HUDEP-2 (cell line): Measurements from ENCODE around the gene DLX6.

Source experiments
- DNase-seq, 76 experiments: peaks; one replicate each; lab custom pipeline; 2025; ENCODE audit not compliant: unreplicated experiment in 76 of 76; lab: John Stamatoyannopoulos, UW

Gene DLX6

DNA sequence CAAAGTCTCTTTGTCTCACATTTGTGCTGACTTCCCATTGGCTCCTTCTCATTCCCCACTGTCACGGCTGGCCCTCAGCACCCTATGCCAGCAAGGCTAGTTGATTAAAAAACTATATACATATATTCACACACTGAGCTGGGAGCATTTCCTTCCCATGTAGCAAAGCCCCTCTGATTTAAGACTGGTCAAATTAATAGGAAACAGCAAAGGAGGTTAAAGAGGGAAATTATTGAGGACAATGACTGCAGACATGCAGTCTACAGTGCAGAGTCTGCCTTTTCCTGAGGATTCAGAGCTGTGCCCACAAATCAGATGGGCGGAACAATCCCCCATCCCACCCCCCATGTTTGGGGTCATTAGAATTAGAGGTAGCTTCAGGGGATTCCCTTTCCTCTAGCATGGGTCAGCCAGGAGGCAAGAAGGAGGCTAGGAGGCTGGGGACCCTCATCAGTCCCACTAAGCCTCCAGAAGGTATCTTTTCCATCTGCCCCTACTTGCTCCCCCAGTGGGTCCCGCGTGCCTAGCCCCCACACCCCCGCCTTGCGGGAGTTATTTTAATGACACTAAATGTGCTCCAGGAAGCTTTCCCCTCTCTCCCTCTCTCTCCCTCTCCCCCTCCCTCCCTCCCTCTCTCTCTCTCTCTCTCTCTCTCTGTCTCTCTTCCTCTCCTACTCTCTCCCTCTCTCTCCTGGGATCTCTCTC, 9.8 kb upstream of the DLX6 start:
- no peak for DNase-seq

DNA sequence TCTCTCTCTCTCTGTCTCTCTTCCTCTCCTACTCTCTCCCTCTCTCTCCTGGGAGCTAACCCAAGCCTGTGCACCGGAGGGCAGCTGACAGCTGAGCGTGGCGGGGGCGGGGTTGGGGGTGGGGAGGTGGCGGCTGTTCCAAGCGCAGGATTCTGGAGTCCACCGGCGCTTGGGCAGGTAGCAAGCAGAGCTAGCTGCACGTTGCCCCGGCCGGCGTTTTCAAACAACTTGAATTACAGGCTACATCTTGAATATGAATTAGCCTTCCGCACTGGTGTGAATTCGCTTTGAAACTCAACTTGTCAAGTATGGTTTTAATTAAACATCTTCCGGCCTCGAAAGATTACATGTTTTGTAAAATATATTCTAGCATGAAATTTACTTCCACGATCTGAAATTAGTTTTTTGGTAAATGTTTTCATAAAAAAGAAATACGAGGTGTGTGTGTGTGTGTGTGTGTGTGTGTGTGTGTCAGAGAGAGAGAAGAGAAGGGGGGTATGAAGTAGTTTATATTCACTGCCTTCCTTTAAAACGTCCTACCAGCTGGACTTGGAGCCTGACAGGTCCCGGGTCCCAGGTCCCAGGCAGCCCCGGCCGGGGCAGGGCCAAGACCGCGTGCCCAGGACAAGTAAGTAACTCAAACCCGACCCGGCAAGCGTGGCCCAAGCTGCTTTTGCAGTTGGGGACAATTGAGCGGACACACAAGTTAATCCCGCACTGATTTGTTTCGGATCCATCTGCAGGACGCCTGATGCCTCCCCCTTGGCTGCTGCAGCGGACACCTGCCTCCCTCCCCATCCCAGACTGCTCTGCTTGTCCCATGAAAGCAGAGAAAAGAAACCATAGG, 9.0 kb upstream of the DLX6 start:
- no peak for DNase-seq

DNA sequence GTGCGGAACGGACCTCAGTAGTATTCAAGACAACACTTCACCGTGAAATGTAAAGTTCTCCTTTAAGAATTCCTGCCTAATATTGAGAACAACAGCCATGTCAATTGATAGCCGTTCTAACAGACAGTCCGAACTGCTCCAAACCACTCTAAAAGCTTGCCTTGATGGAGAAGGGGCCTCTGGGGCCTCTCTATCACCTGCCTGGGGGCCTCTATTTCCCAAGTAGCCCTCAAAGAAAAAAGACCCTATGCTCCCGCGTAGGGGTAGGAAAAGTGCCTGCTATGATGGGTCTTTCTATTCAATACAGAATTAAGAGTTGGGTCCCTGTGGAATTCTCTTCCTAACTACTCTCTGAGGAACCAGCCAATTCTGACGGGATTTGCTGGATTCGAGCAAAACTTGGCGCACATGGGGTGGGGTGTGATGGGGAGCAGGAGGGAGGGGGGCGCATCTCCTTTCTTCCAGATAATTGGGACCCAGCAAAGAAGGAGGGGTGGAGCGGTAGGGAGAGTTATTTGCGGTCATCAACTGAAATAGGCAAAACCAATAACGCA, 8.3 kb upstream of the DLX6 start:
- no peak for DNase-seq

DNA sequence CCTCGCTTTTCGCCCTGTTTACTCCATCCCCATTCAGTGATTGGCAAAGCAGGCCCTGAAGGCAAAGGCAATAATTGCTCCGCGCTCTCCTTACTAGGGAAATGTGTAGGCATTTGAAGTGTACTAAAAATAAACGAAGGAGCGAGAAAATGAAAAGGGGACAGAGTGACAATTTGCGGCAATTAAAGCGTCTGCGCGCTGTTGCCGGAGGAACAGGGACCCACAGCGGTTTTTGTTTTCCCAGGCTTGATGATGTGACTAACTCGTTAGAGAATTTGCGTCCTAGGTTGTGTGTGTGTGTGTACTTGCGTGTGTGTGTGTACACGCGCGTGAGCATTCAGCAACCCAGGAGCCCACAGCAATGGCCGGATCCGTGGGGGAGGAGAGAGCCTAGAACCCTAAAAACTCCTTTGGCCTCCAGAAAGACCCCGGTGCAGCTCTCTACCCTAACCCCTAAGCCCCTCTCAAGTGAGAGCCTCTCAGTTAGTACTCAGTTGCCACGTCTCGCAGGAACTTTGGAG, 7.8 kb upstream of the DLX6 start:
- DNase-seq, result no peak

DNA sequence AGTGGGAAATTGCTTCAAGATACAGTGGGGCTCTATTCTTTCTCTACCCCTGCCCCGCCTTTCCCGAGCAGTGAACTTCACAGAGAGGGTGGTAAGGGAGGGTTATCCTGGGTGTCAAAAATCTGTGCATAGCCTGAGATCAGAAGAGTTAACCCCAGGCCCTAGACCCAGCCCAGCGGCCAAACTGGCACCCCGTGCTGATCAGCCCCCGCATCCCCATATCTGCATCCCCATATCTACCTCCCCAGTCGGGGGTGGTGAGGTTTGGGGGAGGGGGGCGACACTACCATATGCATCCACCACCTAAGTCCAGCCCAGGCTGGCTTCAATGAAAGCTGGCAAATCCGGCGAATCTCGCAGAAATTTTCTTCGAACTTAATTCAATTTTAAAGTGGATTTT, 7.0 kb upstream of the DLX6 start:
- no peak for DNase-seq

DNA sequence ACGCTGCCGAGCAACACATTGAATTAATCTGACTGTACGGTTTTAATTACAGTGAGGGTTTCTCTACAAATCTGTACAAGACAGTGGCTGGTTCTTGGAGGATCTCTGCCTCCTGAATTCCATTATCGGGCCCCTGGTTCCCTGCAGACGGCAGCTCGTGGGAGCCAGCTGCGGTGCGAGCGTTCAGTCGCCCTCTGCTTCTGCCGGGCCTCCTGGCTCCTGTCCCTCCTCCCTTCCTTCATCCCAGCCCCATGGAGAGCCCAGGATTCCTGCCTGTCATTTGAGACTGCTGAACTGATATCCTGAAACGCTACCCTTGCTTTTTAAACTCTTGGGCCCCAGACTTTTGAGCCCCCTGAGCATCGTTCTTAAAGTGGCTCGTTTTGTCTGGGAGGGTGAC, 6.6 kb upstream of the DLX6 start:
- DNase-seq, result no peak

DNA sequence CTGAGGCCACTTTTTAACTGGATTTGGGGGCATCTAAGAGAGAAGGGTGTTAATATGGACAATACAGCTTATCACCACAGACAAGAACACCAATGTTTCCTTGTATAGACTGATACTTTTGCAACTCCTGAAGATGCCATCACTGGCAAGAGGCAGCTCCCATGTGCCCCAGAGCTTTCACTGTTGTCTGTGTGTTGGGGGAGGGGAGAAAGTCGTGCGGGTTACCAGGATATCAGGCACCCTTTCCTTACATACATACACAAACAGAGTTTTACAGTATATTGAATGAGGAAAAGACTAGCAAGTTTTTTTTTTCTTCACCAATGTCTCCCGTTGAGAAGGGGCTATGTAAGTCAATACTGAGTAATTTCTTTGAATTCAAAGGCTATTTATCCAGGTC, 4.1 kb upstream of the DLX6 start:
- DNase-seq, result no peak

DNA sequence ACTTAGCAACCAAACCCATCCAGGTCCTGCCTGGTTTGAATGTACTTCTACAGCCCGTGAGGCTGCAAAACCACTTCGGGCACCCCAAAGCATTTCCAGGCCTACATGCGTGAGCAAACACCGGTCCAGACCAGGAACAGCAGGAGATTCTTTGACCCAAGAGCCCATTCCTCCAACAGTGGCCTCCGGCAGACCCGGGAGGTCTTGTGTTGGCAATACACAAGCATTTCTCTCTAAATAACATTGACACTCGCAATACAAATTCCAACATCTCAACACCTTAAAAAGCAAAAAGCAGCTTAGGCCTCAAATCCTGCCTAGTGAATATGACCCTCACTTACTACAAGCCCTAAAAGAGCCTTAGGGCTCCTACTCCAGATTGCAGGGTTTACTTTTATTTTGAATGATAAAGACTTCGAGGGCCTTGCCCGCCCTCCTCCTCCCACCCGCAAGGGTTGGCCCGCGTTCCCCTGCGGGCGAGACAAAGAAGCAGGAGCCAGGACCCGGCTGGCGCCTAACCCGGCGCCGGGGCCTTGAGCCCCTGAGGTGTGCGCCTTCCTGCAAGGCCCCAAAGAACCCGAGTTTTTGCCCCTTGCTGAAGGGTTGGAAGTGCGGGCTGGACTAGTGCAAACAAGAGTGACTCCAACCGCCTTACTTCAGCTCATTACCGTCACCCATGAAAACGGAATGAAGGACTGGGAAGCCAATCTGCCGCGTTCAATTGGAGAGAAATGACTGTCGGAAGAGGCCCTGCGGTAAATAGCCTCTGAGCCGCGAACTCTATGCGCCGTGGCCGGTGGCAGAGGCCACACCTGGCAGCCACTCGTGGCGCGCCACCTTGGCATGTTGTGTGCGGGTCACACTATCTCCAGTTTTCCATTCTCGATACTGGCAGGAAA, 3.4 kb upstream of the DLX6 start:
- no peak for DNase-seq

DNA sequence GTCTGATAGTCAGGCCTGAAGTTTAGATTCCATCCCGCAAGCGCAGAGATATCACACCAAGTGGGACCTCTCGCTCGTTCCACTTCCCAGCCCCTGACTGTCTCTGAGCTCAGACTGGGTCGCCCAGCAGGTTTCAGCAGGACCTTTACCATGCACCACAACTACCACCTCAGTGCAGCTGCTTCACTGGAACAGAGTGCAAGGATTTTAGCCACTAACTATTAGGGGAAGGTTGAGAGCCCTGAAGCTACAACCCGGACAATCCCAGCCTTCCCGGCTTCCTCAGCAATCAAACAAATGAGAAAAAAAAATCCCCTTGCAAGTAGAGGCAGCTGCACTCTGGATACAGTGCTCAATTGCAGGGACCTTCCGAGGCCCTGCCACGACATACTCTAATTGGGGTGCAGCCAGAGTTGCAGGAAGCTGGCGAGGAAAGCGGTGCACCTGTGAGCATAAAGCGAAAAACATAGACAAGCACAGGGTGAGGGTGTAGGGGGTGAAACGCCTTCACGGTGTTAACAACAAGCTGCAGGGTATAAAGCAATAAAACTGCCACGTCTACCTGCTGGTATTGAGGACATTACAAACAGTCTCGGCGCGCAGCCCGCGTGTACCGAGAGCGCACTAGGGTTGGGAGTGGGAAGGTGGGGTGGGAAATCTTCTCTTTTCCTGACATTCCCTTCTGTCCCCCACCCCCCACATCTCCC, 2.6 kb upstream of the DLX6 start:
- DNase-seq, result no peak

DNA sequence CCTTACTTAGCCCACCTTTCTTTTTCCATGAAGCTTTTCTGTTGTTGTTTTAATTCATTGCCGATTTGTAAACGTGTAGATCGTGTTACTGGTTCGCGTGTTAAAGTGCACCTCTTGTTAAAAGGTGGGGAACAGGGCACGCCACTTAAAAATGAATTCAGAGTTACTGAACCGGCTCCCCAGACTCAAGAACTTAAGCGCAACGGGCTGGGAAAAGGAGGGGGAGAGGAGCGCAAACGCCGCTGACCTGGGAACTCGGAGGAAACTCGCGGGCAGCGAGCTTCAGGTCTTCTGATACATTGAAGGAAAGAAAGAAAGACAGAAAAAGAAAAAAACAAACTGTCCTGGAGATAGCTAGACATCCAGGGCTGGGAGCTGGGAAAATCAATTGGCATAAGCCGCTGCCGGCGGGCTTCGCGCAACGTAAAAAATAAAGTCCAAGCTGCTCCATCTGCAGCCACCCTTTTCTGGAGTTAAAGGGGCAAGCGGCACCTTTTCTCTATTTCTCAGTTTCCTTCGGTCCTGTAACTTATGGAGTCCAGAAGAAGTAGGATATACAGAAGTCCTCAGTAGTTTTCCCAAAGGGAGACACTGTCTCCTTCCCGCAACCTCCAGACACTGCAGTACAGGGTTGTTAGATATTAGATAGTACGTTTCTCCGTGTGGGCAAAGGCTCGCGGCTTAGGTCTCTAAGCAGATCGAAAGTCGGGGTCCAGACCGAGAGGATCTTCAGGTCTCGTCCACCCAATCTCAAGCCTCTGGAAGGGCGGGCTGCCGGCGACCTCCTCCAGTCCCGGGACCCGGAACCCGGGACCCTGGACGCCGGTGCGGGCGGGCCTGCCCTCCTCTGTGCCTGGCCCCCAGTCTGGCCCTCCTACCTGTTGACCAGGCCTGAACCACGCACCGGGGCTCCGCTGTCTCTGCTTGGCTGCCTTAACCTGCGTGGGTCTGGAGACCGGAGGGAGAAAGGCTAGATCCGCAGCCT, 1.8 kb upstream of the DLX6 start:
- no peak for DNase-seq

DNA sequence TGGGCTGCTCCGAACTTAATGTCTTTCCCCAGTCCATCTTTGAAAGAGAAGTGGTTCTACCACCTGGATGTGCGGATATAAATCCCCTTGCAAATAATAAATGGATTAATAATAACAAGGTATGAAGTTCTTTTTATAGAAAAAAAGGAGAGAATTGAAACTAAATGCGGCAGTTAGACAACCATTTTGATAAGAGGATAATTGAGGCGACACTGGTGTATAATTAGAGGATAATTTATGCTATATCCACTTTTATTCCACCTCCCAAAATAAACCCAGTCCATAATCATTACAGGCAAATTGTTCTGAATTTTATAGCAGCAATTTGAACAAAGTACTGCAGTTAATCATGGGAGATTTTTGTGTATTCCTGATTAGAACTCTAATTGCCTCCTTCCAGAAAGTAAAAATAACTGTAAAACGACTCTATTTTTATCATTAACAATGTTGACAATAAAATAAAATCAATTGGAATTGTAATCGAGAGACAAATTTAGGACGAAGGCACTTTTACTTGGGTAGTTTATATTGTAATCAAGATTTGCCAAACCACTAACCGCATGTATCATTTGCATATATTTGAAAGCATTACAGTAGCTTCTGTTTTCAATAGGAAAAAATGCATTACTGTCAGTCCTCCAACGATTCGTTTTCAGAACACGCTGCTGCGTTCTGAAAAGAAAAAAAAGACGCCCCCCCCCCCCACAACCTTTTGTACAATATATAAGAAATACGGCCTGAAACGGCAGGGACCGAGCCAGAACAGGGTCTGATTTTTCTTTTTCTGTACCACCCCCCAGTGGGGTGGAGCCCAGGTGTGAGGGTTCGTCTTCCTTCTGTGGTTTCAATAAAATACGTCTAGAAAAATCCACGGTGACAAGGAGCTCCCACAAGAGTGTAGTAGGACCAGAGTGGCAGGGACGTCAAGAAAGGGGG, 838 bp upstream of the DLX6 start:
- DNase-seq, result no peak

DNA sequence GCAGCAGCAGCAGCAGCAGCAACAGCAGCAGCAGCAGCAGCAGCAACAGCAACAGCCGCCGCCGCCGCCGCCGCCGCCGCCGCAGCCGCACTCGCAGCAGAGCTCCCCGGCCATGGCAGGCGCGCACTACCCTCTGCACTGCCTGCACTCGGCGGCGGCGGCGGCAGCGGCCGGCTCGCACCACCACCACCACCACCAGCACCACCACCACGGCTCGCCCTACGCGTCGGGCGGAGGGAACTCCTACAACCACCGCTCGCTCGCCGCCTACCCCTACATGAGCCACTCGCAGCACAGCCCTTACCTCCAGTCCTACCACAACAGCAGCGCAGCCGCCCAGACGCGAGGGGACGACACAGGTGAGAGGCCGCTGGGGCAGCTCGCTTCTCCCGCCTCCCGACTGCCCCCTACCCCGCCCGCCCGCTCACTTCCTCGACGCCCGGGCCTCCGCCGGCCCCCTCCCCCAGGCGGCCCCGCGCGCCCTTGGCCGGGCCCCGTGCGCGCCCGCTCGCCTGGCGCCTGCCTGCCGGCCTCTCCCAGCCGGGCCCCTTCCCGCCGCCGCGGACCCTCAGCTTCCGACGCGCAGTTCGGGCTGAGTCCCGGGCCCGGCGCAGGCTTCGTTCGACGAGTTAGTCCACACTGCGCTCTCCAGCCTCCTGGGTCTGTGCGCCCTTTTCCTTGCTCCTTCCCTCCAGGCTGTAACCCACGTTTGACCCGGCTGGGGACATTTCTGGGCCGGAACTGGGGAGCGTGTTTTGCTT, 882 bp downstream of the DLX6 start:
- DNase-seq, result peak in 7 of 76 experiments; percentile 2 to 21 (median 11)

DNA sequence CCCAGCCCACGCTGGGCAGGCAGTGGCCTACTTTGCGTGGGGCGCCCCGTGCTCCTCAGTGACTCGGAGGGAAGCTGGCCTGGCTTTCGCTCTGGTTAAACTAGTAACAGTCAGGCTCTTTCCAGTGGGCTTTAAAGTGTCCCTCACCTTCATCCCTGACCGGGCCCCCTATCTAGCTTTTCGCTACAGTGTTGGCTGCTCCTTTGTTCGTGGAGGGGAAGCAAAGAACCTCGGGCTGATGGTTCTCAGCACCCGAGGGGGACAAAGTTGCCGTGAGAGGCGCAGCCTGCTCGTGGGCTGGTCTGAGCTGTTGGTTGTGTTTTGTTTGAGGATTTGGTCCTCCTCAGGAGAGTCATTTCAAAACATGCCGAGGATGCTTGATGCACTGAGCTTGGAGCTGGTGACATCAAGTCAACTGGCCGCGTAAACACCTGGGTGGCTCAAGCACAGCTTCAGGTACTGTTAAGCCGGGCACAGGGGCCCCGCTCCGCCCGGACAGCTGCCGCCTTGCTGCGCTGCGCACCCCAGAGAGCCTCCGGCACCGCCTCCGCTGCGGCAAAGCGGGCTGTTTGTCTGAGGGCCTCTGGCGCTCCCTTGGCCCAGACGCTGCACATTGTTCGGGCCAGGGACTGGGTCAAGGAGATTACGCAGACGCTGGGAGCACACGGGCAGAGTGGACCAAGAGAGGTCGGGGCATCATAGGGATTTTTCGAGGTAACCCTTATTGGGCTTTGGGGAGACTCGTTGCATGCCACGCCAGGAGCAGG, 1.6 kb downstream of the DLX6 start:
- DNase-seq, result no peak

DNA sequence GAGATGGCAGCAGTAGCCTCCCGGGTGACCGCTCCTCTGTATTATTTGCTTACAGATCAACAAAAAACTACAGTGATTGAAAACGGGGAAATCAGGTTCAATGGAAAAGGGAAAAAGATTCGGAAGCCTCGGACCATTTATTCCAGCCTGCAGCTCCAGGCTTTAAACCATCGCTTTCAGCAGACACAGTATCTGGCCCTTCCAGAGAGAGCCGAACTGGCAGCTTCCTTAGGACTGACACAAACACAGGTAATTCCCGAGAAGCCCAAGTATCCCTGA, 2.2 kb downstream of the DLX6 start:
- no peak for DNase-seq

DNA sequence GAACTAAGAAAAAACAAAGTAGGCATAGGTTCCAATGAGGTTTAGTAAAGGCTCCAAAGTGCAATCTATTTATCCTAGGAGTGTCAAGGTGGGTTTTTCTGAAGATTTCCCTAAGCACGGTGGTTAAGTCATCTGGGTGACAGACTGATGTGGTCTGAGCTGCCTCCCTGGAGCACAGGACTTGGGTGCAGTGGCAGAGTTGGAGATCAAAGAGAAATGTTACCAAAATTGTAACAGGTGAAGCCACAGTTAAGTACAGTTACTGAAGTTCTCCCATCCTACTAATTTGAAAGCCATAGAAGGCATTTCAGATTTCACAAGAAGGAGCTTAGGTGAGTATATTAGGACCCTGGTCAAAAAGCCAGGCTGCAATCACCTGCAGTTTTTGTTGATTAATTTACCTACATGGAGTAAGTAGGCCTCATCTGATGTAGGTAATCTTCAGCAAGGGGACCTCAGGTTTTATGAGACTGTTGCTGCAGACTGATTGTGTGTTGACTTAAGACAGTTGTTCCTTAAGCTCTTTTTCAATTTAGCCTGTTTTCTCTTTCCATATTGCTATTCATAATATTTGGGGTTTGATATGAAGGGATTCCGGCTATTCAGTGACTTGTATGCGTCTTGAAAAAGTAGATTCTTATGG, 3.0 kb downstream of the DLX6 start:
- DNase-seq, result no peak
